OCI-LY1 (cell line): ENCODE data around the gene WDR11.

Experiments used
- H2AFZ ChIP-seq: fragments of 200-600 bp; sonication (generic), shearing (Covaris generic); 2 replicates; pipeline ENCODE4 v1.6.0; 2014; ENCODE audit warnings: antibody characterized with exemption, mild to moderate bottlenecking, low read length
- H3F3A ChIP-seq: fragments of 200-600 bp; sonication (generic), shearing (Covaris generic); 2 replicates; pipeline ENCODE4 v1.6.0; 2014; ENCODE audit warnings: mild to moderate bottlenecking, antibody characterized with exemption, low read length, moderate library complexity; ENCODE audit not compliant: insufficient read depth
- H3K27ac ChIP-seq: fragments of 200-600 bp; sonication (generic); 2 replicates; pipeline ENCODE4 v1.5.1; 2014; ENCODE audit warnings: low read length, mixed run types, mild to moderate bottlenecking, low read depth; ENCODE audit not compliant: poor library complexity, severe bottlenecking
- H3K27me3 ChIP-seq: fragments of 200-600 bp; sonication (generic); 2 replicates; pipeline ENCODE4 v1.6.0; 2014; ENCODE audit warnings: antibody characterized with exemption, mild to moderate bottlenecking, low read length, moderate library complexity; ENCODE audit not compliant: insufficient read depth
- H3K36me3 ChIP-seq: fragments of 200-600 bp; sonication (generic); 2 replicates; pipeline ENCODE4 v1.6.1; 2014; ENCODE audit warnings: mild to moderate bottlenecking, antibody characterized with exemption, low read length, moderate library complexity, mixed read lengths; ENCODE audit not compliant: insufficient read depth
- H3K4me1 ChIP-seq: fragments of 200-600 bp; sonication (generic); 2 replicates; pipeline ENCODE4 v1.5.1; 2014; ENCODE audit warnings: mild to moderate bottlenecking, low read length, moderate library complexity; ENCODE audit not compliant: insufficient read depth, severe bottlenecking
- H3K4me2 ChIP-seq: fragments of 200-600 bp; sonication (generic), shearing (Covaris generic); 2 replicates; pipeline ENCODE4 v1.6.1; 2014; ENCODE audit warnings: low read length
- H3K4me3 ChIP-seq: fragments of 200-600 bp; sonication (generic); 2 replicates; pipeline ENCODE4 v1.5.1; 2014; ENCODE audit warnings: low read length, low read depth, mild to moderate bottlenecking, mixed read lengths; ENCODE audit not compliant: poor library complexity, severe bottlenecking
- H3K79me2 ChIP-seq: fragments of 200-600 bp; shearing (Covaris generic); 2 replicates; pipeline ENCODE4 v1.6.1; 2016; ENCODE audit warnings: mixed run types, low read length, mixed read lengths; ENCODE audit not compliant: insufficient read depth
- H3K9ac ChIP-seq: fragments of 200-600 bp; sonication (generic), shearing (Covaris generic); 2 replicates; pipeline ENCODE4 v1.6.1; 2014; ENCODE audit warnings: mild to moderate bottlenecking, low read length, mixed read lengths
- H3K9me2 ChIP-seq: fragments of 200-600 bp; sonication (generic), shearing (Covaris generic); 2 replicates; pipeline ENCODE4 v1.6.1; 2014; ENCODE audit warnings: low read depth, mild to moderate bottlenecking, low read length, mixed read lengths
- H3K9me3 ChIP-seq: fragments of 200-600 bp; shearing (Covaris generic); 2 replicates; pipeline ENCODE4 v1.6.1; 2014; ENCODE audit warnings: low read length, mixed read lengths
- H4K20me1 ChIP-seq: fragments of 200-600 bp; sonication (generic), shearing (Covaris generic); 2 replicates; pipeline ENCODE4 v1.6.0; 2016; ENCODE audit warnings: mild to moderate bottlenecking, low read length; ENCODE audit not compliant: insufficient read depth
- EZH2 ChIP-seq: fragments of 200-600 bp; sonication (generic), shearing (Covaris generic); IDR thresholded peaks from 2 replicates; pipeline ENCODE4 v1.8.0; 2017; ENCODE audit warnings: borderline replicate concordance, mixed run types, mild to moderate bottlenecking, antibody characterized with exemption, low read length, moderate library complexity, mixed read lengths
- TF ChIP-seq, protein P1 (sequence below): fragments of 200-600 bp; sonication (generic), shearing (Covaris generic); IDR thresholded peaks from 2 replicates; pipeline ENCODE4 v1.5.1; 2017; ENCODE audit warnings: mild to moderate bottlenecking, antibody characterized with exemption, low read length, moderate library complexity, mixed read lengths

WDR11 gene

DNA sequence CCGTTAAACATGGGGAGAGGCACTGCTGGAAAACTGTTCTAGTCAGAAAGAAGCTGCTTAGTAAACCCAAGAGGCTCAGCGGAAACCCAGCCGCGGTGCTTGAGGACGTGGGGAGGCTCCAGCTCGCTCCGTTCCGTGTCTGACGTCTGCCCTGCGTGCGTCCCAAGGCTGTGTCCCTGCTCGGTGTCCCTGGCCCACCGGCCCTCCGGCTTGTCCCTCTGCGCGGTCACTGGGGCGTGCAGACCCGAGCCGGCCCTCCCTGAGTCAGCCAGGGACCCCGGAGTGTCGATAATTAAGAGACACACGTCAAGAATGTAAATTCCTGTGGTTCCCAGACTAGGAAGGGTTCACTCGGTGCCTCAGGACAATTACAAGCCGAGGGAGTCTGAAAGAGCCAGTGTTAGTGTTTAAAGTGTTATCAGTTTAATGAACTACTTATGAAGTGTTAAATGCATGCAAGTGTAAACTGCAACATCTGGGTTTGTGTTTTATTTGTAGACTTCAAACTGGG, 98.9 kb downstream of the WDR11 start:
- Histone ChIP-seq H3K36me3 (no peaks in the 10 kb centered on the region), H3K4me1 (no peaks in the 10 kb centered on the region), H3K27me3 (peaks cover 5% of the 10 kb centered on the region; the same call in 1 of the 2 replicates), H3F3A (no peaks in the 10 kb centered on the region), H3K9me3 (no peaks in the 10 kb centered on the region), H3K9ac (no peak overlapping the region), H3K27ac (no peak overlapping the region), H4K20me1 (no peaks in the 10 kb centered on the region), H3K79me2 (no peaks in the 10 kb centered on the region), H3K9me2 (no peaks in the 10 kb centered on the region), H2AFZ (no peak overlapping the region), H3K4me2 (no peak overlapping the region), H3K4me3 (no peak overlapping the region)
- TF ChIP-seq EZH2: no peak
- TF ChIP-seq, protein P1, sequence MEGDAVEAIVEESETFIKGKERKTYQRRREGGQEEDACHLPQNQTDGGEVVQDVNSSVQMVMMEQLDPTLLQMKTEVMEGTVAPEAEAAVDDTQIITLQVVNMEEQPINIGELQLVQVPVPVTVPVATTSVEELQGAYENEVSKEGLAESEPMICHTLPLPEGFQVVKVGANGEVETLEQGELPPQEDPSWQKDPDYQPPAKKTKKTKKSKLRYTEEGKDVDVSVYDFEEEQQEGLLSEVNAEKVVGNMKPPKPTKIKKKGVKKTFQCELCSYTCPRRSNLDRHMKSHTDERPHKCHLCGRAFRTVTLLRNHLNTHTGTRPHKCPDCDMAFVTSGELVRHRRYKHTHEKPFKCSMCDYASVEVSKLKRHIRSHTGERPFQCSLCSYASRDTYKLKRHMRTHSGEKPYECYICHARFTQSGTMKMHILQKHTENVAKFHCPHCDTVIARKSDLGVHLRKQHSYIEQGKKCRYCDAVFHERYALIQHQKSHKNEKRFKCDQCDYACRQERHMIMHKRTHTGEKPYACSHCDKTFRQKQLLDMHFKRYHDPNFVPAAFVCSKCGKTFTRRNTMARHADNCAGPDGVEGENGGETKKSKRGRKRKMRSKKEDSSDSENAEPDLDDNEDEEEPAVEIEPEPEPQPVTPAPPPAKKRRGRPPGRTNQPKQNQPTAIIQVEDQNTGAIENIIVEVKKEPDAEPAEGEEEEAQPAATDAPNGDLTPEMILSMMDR: no peak

DNA sequence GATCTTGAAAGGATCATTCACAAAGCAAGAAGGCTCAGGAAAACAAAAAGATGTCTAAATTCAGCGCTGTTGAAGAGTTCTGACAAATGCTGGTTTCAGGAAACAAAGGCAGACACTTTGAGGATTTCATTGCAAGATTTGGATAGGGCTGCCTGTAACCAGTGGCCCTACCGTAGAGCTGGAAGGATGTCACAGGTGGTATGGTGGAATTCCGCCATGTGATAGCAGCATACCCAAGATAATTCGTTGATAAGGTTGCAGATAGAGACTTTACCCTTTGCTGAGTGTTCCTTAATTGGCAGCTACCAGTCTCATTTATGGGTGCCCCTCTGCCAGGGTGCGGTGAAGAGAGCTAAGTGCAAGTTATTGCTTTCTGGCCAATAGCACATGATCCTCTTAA, 100.1 kb downstream of the WDR11 start:
- Histone ChIP-seq H3K27ac (no peak overlapping the region), H3K27me3 (no peaks in the 10 kb centered on the region), H3F3A (no peaks in the 10 kb centered on the region), H3K4me3 (no peak overlapping the region), H3K4me1 (no peaks in the 10 kb centered on the region), H3K9me2 (no peaks in the 10 kb centered on the region), H3K9ac (no peak overlapping the region), H4K20me1 (no peaks in the 10 kb centered on the region), H3K36me3 (no peaks in the 10 kb centered on the region), H2AFZ (no peak overlapping the region), H3K9me3 (no peaks in the 10 kb centered on the region), H3K4me2 (no peak overlapping the region), H3K79me2 (no peaks in the 10 kb centered on the region)
- TF ChIP-seq, protein P1: no peak
- no peak for TF ChIP-seq EZH2

DNA sequence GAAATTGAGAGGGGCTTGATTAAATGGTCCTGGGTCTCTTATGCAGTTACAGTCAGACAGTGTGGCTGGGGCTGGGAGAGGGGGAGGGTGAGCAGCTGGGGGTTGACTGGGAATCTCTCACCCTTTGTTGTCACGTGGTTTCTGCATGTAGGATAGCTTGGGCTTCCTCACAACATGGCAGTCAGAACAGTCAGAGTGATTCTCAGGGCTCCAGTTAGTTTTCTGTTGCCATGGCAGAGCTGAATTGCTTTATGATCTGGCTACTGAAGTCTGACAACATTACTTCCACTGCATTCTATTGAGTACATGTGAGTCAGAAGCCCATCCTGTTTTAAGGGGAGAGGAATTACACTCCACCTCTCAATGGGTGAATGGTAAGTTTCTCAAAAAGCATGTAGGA, 102.7 kb downstream of the WDR11 start:
- H3K4me3 ChIP-seq: no peak overlapping the region
- no peaks in the 10 kb centered on the region for H3K9me2 ChIP-seq
- TF ChIP-seq, protein P1: no peak
- no peak for TF ChIP-seq EZH2
- no peaks in the 10 kb centered on the region for H3K4me1 ChIP-seq
- no peaks in the 10 kb centered on the region for H3K36me3 ChIP-seq
- no peaks in the 10 kb centered on the region for H3K27me3 ChIP-seq
- H3F3A ChIP-seq: no peaks in the 10 kb centered on the region
- no peaks in the 10 kb centered on the region for H3K79me2 ChIP-seq
- H2AFZ ChIP-seq: no peak overlapping the region
- no peaks in the 10 kb centered on the region for H3K9me3 ChIP-seq
- H3K4me2 ChIP-seq: no peak overlapping the region
- H4K20me1 ChIP-seq: no peaks in the 10 kb centered on the region
- no peak overlapping the region for H3K9ac ChIP-seq
- H3K27ac ChIP-seq: no peak overlapping the region
